HUES6 (cell line): Measurements from ENCODE around the gene PXMP2.
"Not testable (repeated sequence)": the region's sequence is repeated elsewhere in the genome, so short reads cannot be mapped to it uniquely, and the experiment has no call there.

Source experiments
- H3K27ac ChIP-seq: 2 replicates; pipeline ENCODE4 v1.7.0; 2013; ENCODE audit warnings: low read depth, mild to moderate bottlenecking, low read length, inconsistent platforms
- H3K27me3 ChIP-seq: 2 replicates; pipeline ENCODE4 v1.6.1; 2013; ENCODE audit warnings: low read length; ENCODE audit not compliant: control insufficient read depth, insufficient read depth
- H3K36me3 ChIP-seq: 2 replicates; pipeline ENCODE4 v1.6.1; 2013; ENCODE audit warnings: low read length; ENCODE audit not compliant: control insufficient read depth, insufficient read depth
- H3K4me1 ChIP-seq: 2 replicates; pipeline ENCODE4 v1.6.1; 2013; ENCODE audit warnings: low read length; ENCODE audit not compliant: control insufficient read depth, insufficient read depth
- H3K4me3 ChIP-seq: 2 replicates; pipeline ENCODE4 v1.5.1; 2013; ENCODE audit warnings: low read depth, low read length
- H3K9ac ChIP-seq: one replicate; pipeline ENCODE4 v1.6.1; 2013; ENCODE audit warnings: mild to moderate bottlenecking, low read length
- H3K9me3 ChIP-seq: 2 replicates; pipeline ENCODE4 v1.6.1; 2013; ENCODE audit warnings: low read depth, low read length; ENCODE audit not compliant: control insufficient read depth, insufficient read depth

Gene PXMP2

GRCh38 chr12:132740652-132741051 lies 53.3 kb downstream of the PXMP2 start:
- H3K9ac ChIP-seq: no peak overlapping the region
- peaks cover 92% of the 10 kb centered on the region for H3K36me3 ChIP-seq
- H3K9me3 ChIP-seq: no peaks in the 10 kb centered on the region
- H3K4me1 ChIP-seq: no peaks in the 10 kb centered on the region
- no peak overlapping the region for H3K27ac ChIP-seq
- no peaks in the 10 kb centered on the region for H3K27me3 ChIP-seq
- H3K4me3 ChIP-seq: no peak overlapping the region

- Histone ChIP-seq H3K36me3 (peaks cover 93% of the 10 kb centered on the region), H3K4me1 (no peaks in the 10 kb centered on the region), H3K4me3 (no peak overlapping the region), H3K9me3 (no peaks in the 10 kb centered on the region), H3K9ac (no peak overlapping the region), H3K27me3 (no peaks in the 10 kb centered on the region), H3K27ac (no peak overlapping the region)
Observed at GRCh38 chr12:132741620-132742019, 54.2 kb downstream of the PXMP2 start.

- Histone ChIP-seq H3K27ac (no peak overlapping the region), H3K4me3 (no peak overlapping the region), H3K36me3 (peaks cover 98% of the 10 kb centered on the region), H3K9me3 (no peaks in the 10 kb centered on the region), H3K4me1 (no peaks in the 10 kb centered on the region), H3K27me3 (no peaks in the 10 kb centered on the region), H3K9ac (no peak overlapping the region)
Observed at GRCh38 chr12:132743831-132744230, 56.4 kb downstream of the PXMP2 start.

- no peaks in the 10 kb centered on the region for H3K9me3 ChIP-seq
- peaks cover 98% of the 10 kb centered on the region for H3K36me3 ChIP-seq
- H3K4me1 ChIP-seq: no peaks in the 10 kb centered on the region
- H3K27me3 ChIP-seq: no peaks in the 10 kb centered on the region
- no peak overlapping the region for H3K27ac ChIP-seq
- no peak overlapping the region for H3K9ac ChIP-seq
- H3K4me3 ChIP-seq: no peak overlapping the region
Observed at GRCh38 chr12:132746613-132747012, 59.2 kb downstream of the PXMP2 start.

GRCh38 chr12:132747395-132747794 lies 60.0 kb downstream of the PXMP2 start:
- H3K27ac ChIP-seq: no peak overlapping the region
- no peaks in the 10 kb centered on the region for H3K9me3 ChIP-seq
- H3K36me3 ChIP-seq: peaks cover 96% of the 10 kb centered on the region
- no peaks in the 10 kb centered on the region for H3K4me1 ChIP-seq
- no peak overlapping the region for H3K4me3 ChIP-seq
- H3K9ac ChIP-seq: no peak overlapping the region
- no peaks in the 10 kb centered on the region for H3K27me3 ChIP-seq

GRCh38 chr12:132747896-132748295 lies 60.5 kb downstream of the PXMP2 start:
- H3K4me3 ChIP-seq: no peak overlapping the region
- no peaks in the 10 kb centered on the region for H3K4me1 ChIP-seq
- H3K9me3 ChIP-seq: no peaks in the 10 kb centered on the region
- no peak overlapping the region for H3K9ac ChIP-seq
- peaks cover 96% of the 10 kb centered on the region for H3K36me3 ChIP-seq
- no peak overlapping the region for H3K27ac ChIP-seq
- no peaks in the 10 kb centered on the region for H3K27me3 ChIP-seq

GRCh38 chr12:132748319-132748718 lies 60.9 kb downstream of the PXMP2 start:
- no peak overlapping the region for H3K27ac ChIP-seq
- no peaks in the 10 kb centered on the region for H3K4me1 ChIP-seq
- H3K9me3 ChIP-seq: no peaks in the 10 kb centered on the region
- no peaks in the 10 kb centered on the region for H3K27me3 ChIP-seq
- no peak overlapping the region for H3K9ac ChIP-seq
- peaks cover 97% of the 10 kb centered on the region for H3K36me3 ChIP-seq
- no peak overlapping the region for H3K4me3 ChIP-seq

- H3K4me3 ChIP-seq, H3K27ac ChIP-seq, H3K27me3 ChIP-seq, H3K4me1 ChIP-seq, H3K9me3 ChIP-seq, H3K9ac ChIP-seq: not testable (repeated sequence)
- H3K36me3 ChIP-seq: peaks cover 73% of the 10 kb centered on the region
Observed at GRCh38 chr12:132753670-132754069, 66.3 kb downstream of the PXMP2 start.

- Histone ChIP-seq H3K4me1 (no peaks in the 10 kb centered on the region), H3K27ac (no peak overlapping the region), H3K36me3 (peaks cover 69% of the 10 kb centered on the region), H3K9ac (no peak overlapping the region), H3K4me3 (no peak overlapping the region), H3K27me3 (no peaks in the 10 kb centered on the region), H3K9me3 (no peaks in the 10 kb centered on the region)
Observed at GRCh38 chr12:132754160-132754932, 67.0 kb downstream of the PXMP2 start.
